Central memory CD8-positive, alpha-beta T cell (primary cell): ENCODE results near the gene ZNF599.
"Not testable (repeated sequence)": the region's sequence is repeated elsewhere in the genome, so short reads cannot be mapped to it uniquely, and the experiment has no call there.

Source experiments
- ATAC-seq: fragments of 150-1000 bp; cut with Tn5 transposase; replicated peaks from 2 replicates; pipeline ENCODE4 v1.10.0; 2022; ENCODE audit warnings: mild to moderate bottlenecking, moderate FRiP score, moderate number of reproducible peaks; ENCODE audit not compliant: poor library complexity, severe bottlenecking; ENCODE audit errors: extremely low read depth
- DNase-seq, 2 donors: peaks; one replicate each; pipeline ENCODE4 v3.0.0; 2021; ENCODE audit warnings: low spot score in 2 of 2
- H3K27ac Mint-ChIP-seq: one replicate; pipeline ENCODE4 v1.8.0; 2022; ENCODE audit warnings: low read depth, mild to moderate bottlenecking, moderate library complexity, mixed read lengths
- H3K27me3 Mint-ChIP-seq: one replicate; pipeline ENCODE4 v1.8.0; 2022; ENCODE audit warnings: mixed read lengths
- H3K36me3 Mint-ChIP-seq: one replicate; pipeline ENCODE4 v1.8.0; 2022; ENCODE audit warnings: mild to moderate bottlenecking, moderate library complexity, mixed read lengths; ENCODE audit not compliant: insufficient read depth
- H3K4me1 Mint-ChIP-seq: one replicate; pipeline ENCODE4 v1.8.0; 2022; ENCODE audit warnings: mixed read lengths
- H3K4me3 Mint-ChIP-seq: one replicate; pipeline ENCODE4 v1.8.0; 2022; ENCODE audit warnings: mild to moderate bottlenecking, moderate library complexity, mixed read lengths
- H3K9me3 Mint-ChIP-seq: one replicate; pipeline ENCODE4 v1.8.0; 2022; ENCODE audit warnings: mixed read lengths

The ZNF599 gene

GRCh38 chr19:34772697-34773554, at the start of gene ZNF599:
Gene ZNF599 (minus strand): TSS chr19:34773215. CDS start chr19:34772841, 374 bp downstream.
- Mint-ChIP-seq H3K27me3 (no peaks in the 10 kb centered on the region), H3K4me1 (peaks cover 15% of the 10 kb centered on the region), H3K36me3 (no peaks in the 10 kb centered on the region), H3K9me3 (no peaks in the 10 kb centered on the region), H3K27ac (peak within 1 kb of the TSS; percentile 78), H3K4me3 (peak within 1 kb of the TSS; percentile 84)
- DNase-seq (peak; percentile 77 to 79), ATAC-seq (peak; percentile 98)

- H3K27me3 Mint-ChIP-seq: no peaks in the 10 kb centered on the region
- DNase-seq: no peak
- peaks cover 3% of the 10 kb centered on the region for H3K36me3 Mint-ChIP-seq
- no peaks in the 10 kb centered on the region for H3K9me3 Mint-ChIP-seq
- H3K4me1 Mint-ChIP-seq: no peaks in the 10 kb centered on the region
- no peak overlapping the region for H3K4me3 Mint-ChIP-seq
- no peak for ATAC-seq
- H3K27ac Mint-ChIP-seq: no peak overlapping the region
Observed at GRCh38 chr19:34818270-34818669, 45.3 kb upstream of the ZNF599 start.

GRCh38 chr19:34816708-34817107, 43.7 kb upstream of the ZNF599 start:
- DNase-seq (no peak), ATAC-seq (no peak)
- Mint-ChIP-seq H3K4me3 (no peak overlapping the region), H3K9me3 (no peaks in the 10 kb centered on the region), H3K27me3 (no peaks in the 10 kb centered on the region), H3K36me3 (peaks cover 3% of the 10 kb centered on the region), H3K27ac (no peak overlapping the region), H3K4me1 (no peaks in the 10 kb centered on the region)

GRCh38 chr19:34808566-34808965, 35.6 kb upstream of the ZNF599 start:
- H3K9me3 Mint-ChIP-seq: peaks cover 5% of the 10 kb centered on the region

GRCh38 chr19:34806976-34807860, 34.2 kb upstream of the ZNF599 start:
- H3K4me3 Mint-ChIP-seq: no peak overlapping the region
- no peak overlapping the region for H3K27ac Mint-ChIP-seq
- ATAC-seq (no peak), DNase-seq (no peak)
- H3K9me3 Mint-ChIP-seq: peaks cover 5% of the 10 kb centered on the region
- H3K36me3 Mint-ChIP-seq: peaks cover 1% of the 10 kb centered on the region
- H3K27me3 Mint-ChIP-seq: peaks cover 10% of the 10 kb centered on the region
- H3K4me1 Mint-ChIP-seq: no peaks in the 10 kb centered on the region

More at GRCh38 chr19:34808566-34808965, 35.6 kb upstream of the ZNF599 start:
- Mint-ChIP-seq H3K27ac (no peak overlapping the region), H3K27me3 (peaks cover 10% of the 10 kb centered on the region), H3K36me3 (peaks cover 1% of the 10 kb centered on the region), H3K4me1 (no peaks in the 10 kb centered on the region), H3K4me3 (no peak overlapping the region)
- ATAC-seq: no peak
- no peak for DNase-seq

GRCh38 chr19:34804115-34804514, 31.1 kb upstream of the ZNF599 start:
- no peak for DNase-seq

GRCh38 chr19:34796953-34797352, 23.9 kb upstream of the ZNF599 start:
- ATAC-seq, H3K4me3 Mint-ChIP-seq, H3K27me3 Mint-ChIP-seq, H3K36me3 Mint-ChIP-seq, H3K9me3 Mint-ChIP-seq, DNase-seq, H3K27ac Mint-ChIP-seq: not testable (repeated sequence)
- peaks cover 12% of the 10 kb centered on the region for H3K4me1 Mint-ChIP-seq

More at GRCh38 chr19:34804115-34804514, 31.1 kb upstream of the ZNF599 start:
- peaks cover under 1% of the 10 kb centered on the region for H3K9me3 Mint-ChIP-seq
- no peaks in the 10 kb centered on the region for H3K36me3 Mint-ChIP-seq
- H3K4me1 Mint-ChIP-seq: no peaks in the 10 kb centered on the region
- H3K27me3 Mint-ChIP-seq: peaks cover 10% of the 10 kb centered on the region
- H3K27ac Mint-ChIP-seq: no peak overlapping the region
- ATAC-seq: no peak
- no peak overlapping the region for H3K4me3 Mint-ChIP-seq

- H3K9me3 Mint-ChIP-seq: peaks cover 6% of the 10 kb centered on the region
- no peak overlapping the region for H3K27ac Mint-ChIP-seq
- H3K4me3 Mint-ChIP-seq: no peak overlapping the region
- no peaks in the 10 kb centered on the region for H3K36me3 Mint-ChIP-seq
- peaks cover 12% of the 10 kb centered on the region for H3K4me1 Mint-ChIP-seq
- ATAC-seq (no peak), DNase-seq (no peak)
- no peaks in the 10 kb centered on the region for H3K27me3 Mint-ChIP-seq
Observed at GRCh38 chr19:34794066-34794960, 21.3 kb upstream of the ZNF599 start.

- no peak for DNase-seq
- Mint-ChIP-seq H3K27me3 (no peaks in the 10 kb centered on the region), H3K4me1 (peaks cover 12% of the 10 kb centered on the region), H3K4me3 (peak overlapping the region; percentile 21), H3K36me3 (no peaks in the 10 kb centered on the region), H3K27ac (no peak overlapping the region), H3K9me3 (peaks cover 6% of the 10 kb centered on the region)
- ATAC-seq: no peak
Observed at GRCh38 chr19:34793565-34793964, 20.6 kb upstream of the ZNF599 start.

- H3K4me3 Mint-ChIP-seq: no peak overlapping the region
- DNase-seq (no peak), ATAC-seq (no peak)
- H3K36me3 Mint-ChIP-seq: no peaks in the 10 kb centered on the region
- H3K4me1 Mint-ChIP-seq: peaks cover 3% of the 10 kb centered on the region
- H3K27ac Mint-ChIP-seq: no peak overlapping the region
- H3K9me3 Mint-ChIP-seq: no peaks in the 10 kb centered on the region
- no peaks in the 10 kb centered on the region for H3K27me3 Mint-ChIP-seq
Observed at GRCh38 chr19:34788074-34788473, 15.1 kb upstream of the ZNF599 start.

- H3K9me3 Mint-ChIP-seq: no peaks in the 10 kb centered on the region
- H3K27ac Mint-ChIP-seq: no peak overlapping the region
- H3K36me3 Mint-ChIP-seq: no peaks in the 10 kb centered on the region
- no peak for DNase-seq
- no peaks in the 10 kb centered on the region for H3K27me3 Mint-ChIP-seq
- no peaks in the 10 kb centered on the region for H3K4me1 Mint-ChIP-seq
- H3K4me3 Mint-ChIP-seq: no peak overlapping the region
- ATAC-seq: no peak
Observed at GRCh38 chr19:34787059-34787824, 14.2 kb upstream of the ZNF599 start.
